Measurements from ENCODE around the gene OR2M2. TPM values are rescaled to one million over a fixed set of nuclear protein-coding genes. Genes with fewer than 3 reads are reported as not detected.

Gene OR2M2
- total RNA-seq, 1 experiment from 2014 or later: not detected

DNA sequence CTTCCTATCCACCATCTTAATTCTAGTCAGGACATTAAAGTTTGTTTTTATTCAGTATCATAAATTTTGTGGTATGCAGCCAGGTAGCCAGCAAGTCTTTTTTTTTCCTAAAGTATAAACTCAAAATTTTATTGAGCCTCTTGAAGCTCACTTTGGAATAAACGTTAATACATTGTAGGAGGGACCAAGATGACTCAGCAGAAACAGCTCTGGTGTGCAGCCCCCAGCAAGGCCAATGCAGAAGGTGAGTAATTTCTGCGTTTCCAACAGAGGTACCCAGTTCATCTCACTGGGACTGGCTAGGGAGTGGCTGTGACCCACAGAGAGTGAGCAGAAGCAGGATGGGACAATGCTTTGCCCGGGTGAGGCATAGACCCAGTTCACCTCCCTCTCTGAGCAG is 12.7 kb downstream of the OR2M2 start:
- no peaks in the 10 kb centered on the region for H3K27me3 Mint-ChIP-seq (ENCODE audit: insufficient read depth, unreplicated experiment)

GRCh38 chr1:248189026-248189425 is 14.4 kb downstream of the OR2M2 start:
- intact Hi-C loops (cut with micrococcal nuclease): no loop called here
- no peaks in the 10 kb centered on the region for H3K27me3 Mint-ChIP-seq (ENCODE audit: insufficient read depth, unreplicated experiment)
- peaks cover 10% of the 10 kb centered on the region for H3K9me3 Mint-ChIP-seq (ENCODE audit: unreplicated experiment)
- H3K27ac Mint-ChIP-seq (ENCODE audit: low read depth, unreplicated experiment): no peak overlapping the region
- no peak for TF ChIP-seq CTCF (IDR thresholded peaks at IDR 0.05; ENCODE audit: unreplicated experiment)
- no peaks in the 10 kb centered on the region for H3K36me3 Mint-ChIP-seq (ENCODE audit: insufficient read depth, unreplicated experiment)
- POLR2A ChIA-PET: no interaction called here
- DNase-seq (ENCODE audit: unreplicated experiment): no peak
- H3K4me3 Mint-ChIP-seq (ENCODE audit: unreplicated experiment): no peak overlapping the region
- H3K4me1 Mint-ChIP-seq (ENCODE audit: insufficient read depth, unreplicated experiment): peaks cover 3% of the 10 kb centered on the region
- BruUV-seq (replicated peaks): no TSS peak
- CTCF ChIA-PET: no interaction called here

More for the DNA sequence above, 12.7 kb downstream of the OR2M2 start:
- POLR2A ChIA-PET: no interaction called here
- CTCF ChIA-PET: no interaction called here
- no peaks in the 10 kb centered on the region for H3K36me3 Mint-ChIP-seq (ENCODE audit: insufficient read depth, unreplicated experiment)
- no peak for DNase-seq (ENCODE audit: unreplicated experiment)
- H3K4me1 Mint-ChIP-seq (ENCODE audit: insufficient read depth, unreplicated experiment): peaks cover 6% of the 10 kb centered on the region
- intact Hi-C loops (cut with micrococcal nuclease): no loop called here
- no peak overlapping the region for H3K4me3 Mint-ChIP-seq (ENCODE audit: unreplicated experiment)
- peaks cover 8% of the 10 kb centered on the region for H3K9me3 Mint-ChIP-seq (ENCODE audit: unreplicated experiment)
- no peak overlapping the region for H3K27ac Mint-ChIP-seq (ENCODE audit: low read depth, unreplicated experiment)
- TF ChIP-seq CTCF (IDR thresholded peaks at IDR 0.05; ENCODE audit: unreplicated experiment): no peak
- no TSS peak for BruUV-seq (replicated peaks)

DNA sequence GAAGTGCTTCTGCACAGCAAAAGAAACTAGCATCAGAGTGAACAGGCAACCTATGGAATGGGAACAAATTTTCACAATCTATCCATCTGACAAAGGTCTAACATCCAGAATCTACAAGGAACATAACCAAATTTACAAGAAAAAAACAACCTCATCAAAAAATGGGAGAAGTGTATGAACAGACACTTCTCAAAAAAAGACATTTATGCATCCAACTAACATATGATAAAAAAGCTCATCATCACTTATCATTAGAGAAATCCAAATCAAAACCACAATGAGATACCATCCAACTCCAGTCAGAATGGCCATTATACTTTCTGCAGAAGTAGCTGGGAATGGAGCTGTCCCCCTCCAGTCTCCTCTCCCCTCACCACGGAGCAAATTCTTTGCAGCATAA is 19.5 kb downstream of the OR2M2 start:
- H3K4me3 Mint-ChIP-seq (ENCODE audit: unreplicated experiment): no peak overlapping the region
- ChIA-PET POLR2A (interaction anchor here (0.5 kb wide), 1 partner anchor 502 kb away, joined by 4 read pairs; no protein-coding TSS in a partner anchor), CTCF (no interaction called here)
- H3K27me3 Mint-ChIP-seq (ENCODE audit: insufficient read depth, unreplicated experiment): no peaks in the 10 kb centered on the region
- no peak for DNase-seq (ENCODE audit: unreplicated experiment)
- no peak overlapping the region for H3K27ac Mint-ChIP-seq (ENCODE audit: low read depth, unreplicated experiment)
- H3K4me1 Mint-ChIP-seq (ENCODE audit: insufficient read depth, unreplicated experiment): peaks cover 9% of the 10 kb centered on the region
- BruUV-seq (replicated peaks): no TSS peak
- intact Hi-C loops (cut with micrococcal nuclease): no loop called here
- peaks cover 20% of the 10 kb centered on the region for H3K9me3 Mint-ChIP-seq (ENCODE audit: unreplicated experiment)
- no peak for TF ChIP-seq CTCF (IDR thresholded peaks at IDR 0.05; ENCODE audit: unreplicated experiment)
- no peaks in the 10 kb centered on the region for H3K36me3 Mint-ChIP-seq (ENCODE audit: insufficient read depth, unreplicated experiment)

DNA sequence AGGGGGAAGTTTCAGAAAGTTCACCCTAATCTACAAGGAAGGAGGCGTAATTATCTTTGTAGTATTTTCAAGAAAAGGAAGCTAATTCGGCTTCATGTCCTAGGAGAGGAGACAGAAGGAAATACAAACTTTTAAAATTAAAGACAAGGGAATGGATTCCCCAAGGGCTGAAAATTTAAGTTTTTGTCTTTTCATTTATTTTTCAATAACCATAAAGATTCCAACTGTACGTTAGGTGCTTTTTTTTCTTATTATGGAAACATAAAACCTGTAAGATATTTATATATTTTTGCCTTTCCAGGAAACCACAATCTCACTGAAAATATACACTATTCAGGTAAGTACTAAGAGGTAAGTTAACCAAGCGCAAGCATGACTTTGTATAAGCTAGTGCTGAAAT is 22.3 kb downstream of the OR2M2 start, which contains the start of gene OR2M3:
TSS of gene OR2M3 (plus strand) at position 301 of the 400 bp plus-strand sequence. CDS start 5,803 bp downstream, outside the sequence.
- Mint-ChIP-seq H3K36me3 (ENCODE audit: insufficient read depth, unreplicated experiment) (no peaks in the 10 kb centered on the region), H3K27me3 (ENCODE audit: insufficient read depth, unreplicated experiment) (no peaks in the 10 kb centered on the region), H3K4me3 (ENCODE audit: unreplicated experiment) (no peak within 1 kb of the TSS), H3K4me1 (ENCODE audit: insufficient read depth, unreplicated experiment) (peaks cover 9% of the 10 kb centered on the region), H3K27ac (ENCODE audit: low read depth, unreplicated experiment) (no peak within 1 kb of the TSS), H3K9me3 (ENCODE audit: unreplicated experiment) (peaks cover 15% of the 10 kb centered on the region)
- ChIA-PET CTCF (interaction anchor here (0.8 kb wide), 1 partner anchor 47 kb away, joined by 3 read pairs; no protein-coding TSS in a partner anchor), POLR2A (no interaction called here)
- no peak for TF ChIP-seq CTCF (IDR thresholded peaks at IDR 0.05; ENCODE audit: unreplicated experiment)
- intact Hi-C loops (cut with micrococcal nuclease): no loop called here
- no TSS peak for BruUV-seq (replicated peaks)
- no peak for DNase-seq (ENCODE audit: unreplicated experiment)
